ENCODE results near the gene KCNJ10. TPM values are rescaled to one million over a fixed set of nuclear protein-coding genes. Genes with fewer than 3 reads are reported as not detected.

The KCNJ10 gene
- total RNA-seq, 4 donors from 2014 or later = not detected

DNA sequence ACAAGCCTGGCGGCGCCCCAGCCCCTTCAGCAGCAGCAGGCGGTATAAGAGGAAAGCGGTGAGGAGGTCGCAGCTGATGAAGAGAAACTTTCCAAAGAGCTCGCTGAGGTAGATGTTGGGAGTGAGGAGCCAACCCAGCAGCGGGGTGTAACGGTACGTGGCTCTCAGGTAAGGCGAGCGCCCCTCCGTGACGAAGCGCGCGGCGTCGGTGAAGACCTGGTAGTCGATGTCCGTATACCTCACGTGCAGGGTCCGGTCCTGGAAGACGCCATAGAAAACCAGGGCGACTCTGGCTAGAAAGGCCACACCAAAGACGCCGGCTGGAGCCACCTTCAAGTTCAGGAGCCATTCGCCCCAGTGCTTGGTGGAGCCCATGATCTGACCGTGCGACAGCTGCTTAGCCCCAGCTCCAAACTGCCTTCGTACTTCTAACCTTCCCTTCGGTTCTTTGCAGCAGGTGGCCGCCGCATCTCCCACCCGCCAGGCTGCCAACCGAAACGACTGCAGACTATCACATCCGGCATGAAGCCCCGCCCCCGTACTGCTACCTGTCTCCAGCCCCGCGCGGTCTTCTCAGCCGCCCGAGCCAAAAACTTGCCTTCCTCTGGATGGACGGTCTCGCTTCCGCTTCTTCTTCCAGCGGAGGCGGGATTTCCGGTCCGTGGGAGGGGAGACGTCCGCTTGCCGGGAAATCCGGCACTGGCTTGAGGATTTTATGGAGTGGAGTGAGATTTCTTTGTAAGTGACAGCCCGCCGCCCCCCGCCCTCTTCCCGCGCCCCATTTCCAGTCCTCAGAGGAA, 38.4 kb downstream of the KCNJ10 start, which contains the start of gene PIGM:
PIGM (minus strand) TSS at position 626 of the 800 bp plus-strand sequence; CDS start at position 375, 251 bp downstream.
- peaks cover 28% of the 10 kb centered on the region for H3K4me1 ChIP-seq
- H3K36me3 ChIP-seq = no peaks in the 10 kb centered on the region
- peak within 1 kb of the TSS; percentile 47 for H3K27ac ChIP-seq
- WGBS = under 1% methylated on average over 44 of the region's 60 CpGs
- H3K4me3 ChIP-seq = peak within 1 kb of the TSS; percentile 77
- peak; percentile 95 to 96 for DNase-seq (ENCODE audit: low spot score in 2 of 2)
- H3K9me3 ChIP-seq = no peaks in the 10 kb centered on the region
- TF ChIP-seq POLR2AphosphoS5 (IDR thresholded peaks at IDR 0.05) = no peak
- no peak for TF ChIP-seq POLR2A (IDR thresholded peaks at IDR 0.05)
- TF ChIP-seq EP300 (IDR thresholded peaks at IDR 0.05) = no peak
- TF ChIP-seq, protein P1, sequence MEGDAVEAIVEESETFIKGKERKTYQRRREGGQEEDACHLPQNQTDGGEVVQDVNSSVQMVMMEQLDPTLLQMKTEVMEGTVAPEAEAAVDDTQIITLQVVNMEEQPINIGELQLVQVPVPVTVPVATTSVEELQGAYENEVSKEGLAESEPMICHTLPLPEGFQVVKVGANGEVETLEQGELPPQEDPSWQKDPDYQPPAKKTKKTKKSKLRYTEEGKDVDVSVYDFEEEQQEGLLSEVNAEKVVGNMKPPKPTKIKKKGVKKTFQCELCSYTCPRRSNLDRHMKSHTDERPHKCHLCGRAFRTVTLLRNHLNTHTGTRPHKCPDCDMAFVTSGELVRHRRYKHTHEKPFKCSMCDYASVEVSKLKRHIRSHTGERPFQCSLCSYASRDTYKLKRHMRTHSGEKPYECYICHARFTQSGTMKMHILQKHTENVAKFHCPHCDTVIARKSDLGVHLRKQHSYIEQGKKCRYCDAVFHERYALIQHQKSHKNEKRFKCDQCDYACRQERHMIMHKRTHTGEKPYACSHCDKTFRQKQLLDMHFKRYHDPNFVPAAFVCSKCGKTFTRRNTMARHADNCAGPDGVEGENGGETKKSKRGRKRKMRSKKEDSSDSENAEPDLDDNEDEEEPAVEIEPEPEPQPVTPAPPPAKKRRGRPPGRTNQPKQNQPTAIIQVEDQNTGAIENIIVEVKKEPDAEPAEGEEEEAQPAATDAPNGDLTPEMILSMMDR (IDR thresholded peaks at IDR 0.05) = no peak
- no peaks in the 10 kb centered on the region for H3K27me3 ChIP-seq

DNA sequence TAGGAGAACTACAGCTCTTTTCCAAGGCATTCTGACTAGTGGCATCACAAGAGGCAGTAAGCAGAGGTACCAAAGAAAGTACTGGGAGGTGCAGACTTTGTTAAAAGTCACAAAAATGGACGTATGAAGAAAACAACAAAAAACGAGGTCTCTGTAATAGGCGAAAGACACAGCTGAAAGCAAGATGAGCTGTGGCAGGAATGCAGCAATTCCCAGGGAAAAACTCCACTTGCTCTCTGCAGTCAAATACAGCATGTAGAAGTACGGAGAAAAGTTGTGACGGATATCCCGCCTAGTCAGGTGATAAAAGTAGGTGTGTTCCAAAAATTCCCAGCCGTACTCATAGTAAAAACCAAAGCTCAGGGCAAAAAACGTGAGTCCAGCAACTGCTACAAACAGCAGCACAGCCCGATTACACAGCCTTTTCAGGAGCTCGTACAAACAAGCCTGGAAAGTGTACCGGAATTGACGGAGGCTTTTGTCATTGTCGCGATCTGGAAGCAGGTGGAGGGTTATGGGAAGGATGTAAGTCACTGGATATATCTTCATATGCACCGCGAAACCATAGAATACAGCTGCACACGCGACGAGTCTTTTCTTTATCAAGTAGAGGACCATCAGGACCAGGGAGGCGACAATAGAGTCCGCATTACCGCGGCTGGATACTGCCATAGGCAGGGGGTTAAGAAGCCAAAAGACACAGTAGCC, 39.1 kb downstream of the KCNJ10 start:
- DNase-seq (ENCODE audit: low spot score in 2 of 2) = no peak
- no peaks in the 10 kb centered on the region for H3K9me3 ChIP-seq
- 6% methylated on average over 23 of the region's 23 CpGs for WGBS
- peak overlapping the region; percentile 77 for H3K4me3 ChIP-seq
- peak overlapping the region; percentile 47 for H3K27ac ChIP-seq
- H3K36me3 ChIP-seq = no peaks in the 10 kb centered on the region
- no peak for TF ChIP-seq POLR2AphosphoS5 (IDR thresholded peaks at IDR 0.05)
- no peak for TF ChIP-seq EP300 (IDR thresholded peaks at IDR 0.05)
- TF ChIP-seq, protein P1 (IDR thresholded peaks at IDR 0.05) = peak in 1 of 2 donors; percentile 5
- TF ChIP-seq POLR2A (IDR thresholded peaks at IDR 0.05) = no peak
- H3K4me1 ChIP-seq = peaks cover 28% of the 10 kb centered on the region
- H3K27me3 ChIP-seq = no peaks in the 10 kb centered on the region

DNA sequence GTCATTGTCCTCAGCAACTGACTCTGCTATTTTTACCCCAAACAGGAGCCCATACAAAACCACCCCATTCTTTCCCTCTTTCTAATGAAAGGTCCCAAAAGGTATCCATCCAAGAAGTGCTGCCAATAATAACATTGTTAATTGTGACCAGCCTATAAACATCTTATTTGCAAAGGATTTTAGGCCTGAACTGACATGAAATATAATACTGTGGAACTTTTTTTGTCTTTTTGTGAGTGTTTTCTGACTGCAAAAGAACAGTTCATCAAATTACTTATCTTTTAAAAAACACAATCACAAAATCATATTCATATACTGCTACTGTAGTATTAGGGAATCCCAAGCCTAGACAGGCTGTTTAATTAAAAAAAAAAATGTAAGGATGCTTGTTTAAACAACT, 41.5 kb downstream of the KCNJ10 start:
- Histone ChIP-seq H3K27me3 (no peaks in the 10 kb centered on the region), H3K27ac (no peak overlapping the region), H3K4me1 (peaks cover 28% of the 10 kb centered on the region), H3K9me3 (no peaks in the 10 kb centered on the region), H3K4me3 (no peak overlapping the region), H3K36me3 (no peaks in the 10 kb centered on the region)
- no peak for DNase-seq (ENCODE audit: low spot score in 2 of 2)
- TF ChIP-seq POLR2A (IDR thresholded peaks at IDR 0.05) (no peak), POLR2AphosphoS5 (IDR thresholded peaks at IDR 0.05) (no peak)

DNA sequence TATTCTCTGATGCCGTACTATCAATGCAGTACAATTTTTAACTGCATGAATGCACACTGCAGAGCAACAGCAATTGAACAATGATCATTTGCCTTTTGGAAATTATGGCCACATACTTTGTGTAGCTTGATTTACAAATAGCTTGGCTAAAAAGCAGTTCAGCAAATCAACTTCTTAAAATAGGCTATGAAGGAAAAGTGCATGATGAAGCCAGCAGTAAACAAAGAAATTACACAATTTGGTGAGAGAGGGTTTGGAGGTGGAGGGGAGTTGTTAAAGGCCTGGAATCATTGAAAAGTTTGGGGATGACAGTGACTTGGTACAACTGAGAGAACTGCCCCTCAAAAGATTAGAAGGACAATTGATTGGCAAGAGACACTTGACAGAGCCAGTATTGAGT, 44.6 kb downstream of the KCNJ10 start:
- no peaks in the 10 kb centered on the region for H3K36me3 ChIP-seq
- H3K4me3 ChIP-seq = no peak overlapping the region
- WGBS = 92% methylated on average over 1 of the region's 1 CpG
- TF ChIP-seq, protein P1 (IDR thresholded peaks at IDR 0.05) = no peak
- no peak for TF ChIP-seq POLR2A (IDR thresholded peaks at IDR 0.05)
- TF ChIP-seq POLR2AphosphoS5 (IDR thresholded peaks at IDR 0.05) = no peak
- no peak for TF ChIP-seq EP300 (IDR thresholded peaks at IDR 0.05)
- DNase-seq (ENCODE audit: low spot score in 2 of 2) = no peak
- peaks cover 15% of the 10 kb centered on the region for H3K4me1 ChIP-seq
- no peak overlapping the region for H3K27ac ChIP-seq
- H3K9me3 ChIP-seq = no peaks in the 10 kb centered on the region
- no peaks in the 10 kb centered on the region for H3K27me3 ChIP-seq

DNA sequence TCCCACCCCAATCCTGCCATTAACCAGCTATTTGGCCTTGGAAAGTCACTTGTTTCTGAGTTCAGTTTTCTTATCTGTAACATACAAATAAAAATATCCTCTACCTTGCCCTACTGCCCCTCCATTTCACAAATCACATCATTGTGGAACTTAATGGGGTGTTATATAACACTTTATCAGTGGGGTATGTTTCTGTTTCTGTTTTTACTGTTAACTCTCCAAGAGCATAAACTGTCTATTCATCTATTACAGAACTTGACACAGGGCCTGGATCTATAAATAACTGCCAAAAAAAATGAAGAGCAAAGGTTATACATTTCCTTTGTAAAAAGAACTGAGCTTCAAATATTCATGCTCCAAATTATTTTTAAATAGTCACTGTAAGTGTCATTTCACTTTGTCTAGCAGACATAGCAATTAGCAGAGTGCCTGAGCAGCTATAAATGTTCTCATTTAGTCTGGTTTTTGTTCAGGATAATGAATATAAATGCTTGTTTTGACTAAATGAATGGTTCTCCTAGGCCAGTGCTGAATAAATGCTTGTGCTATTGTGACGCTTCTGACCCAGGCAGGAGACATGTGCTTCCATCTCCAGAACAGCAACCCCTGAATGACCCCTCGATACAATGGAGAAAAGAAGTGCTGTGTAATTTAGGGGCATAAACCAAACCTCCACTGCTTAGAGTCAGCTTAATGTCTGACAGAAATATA, 45.6 kb downstream of the KCNJ10 start:
- Histone ChIP-seq H3K27me3 (no peaks in the 10 kb centered on the region), H3K4me1 (peaks cover 16% of the 10 kb centered on the region), H3K27ac (no peak overlapping the region), H3K4me3 (no peak overlapping the region), H3K9me3 (no peaks in the 10 kb centered on the region), H3K36me3 (no peaks in the 10 kb centered on the region)
- 77% methylated on average over 2 of the region's 2 CpGs for WGBS
- no peak for DNase-seq (ENCODE audit: low spot score in 2 of 2)
- TF ChIP-seq, protein P1 (IDR thresholded peaks at IDR 0.05) = no peak
- TF ChIP-seq EP300 (IDR thresholded peaks at IDR 0.05) (no peak), POLR2A (IDR thresholded peaks at IDR 0.05) (no peak), POLR2AphosphoS5 (IDR thresholded peaks at IDR 0.05) (no peak)

Measured in suprapubic skin (tissue), 4 donors.